ENCODE measurements around the gene POTEM.
"Not testable (repeated sequence)": the region's sequence is repeated elsewhere in the genome, so short reads cannot be mapped to it uniquely, and the experiment has no call there.

POTEM gene

GRCh38 chr14:19038060-19038664 is 70.9 kb downstream of the POTEM start:
- DNase-seq (ENCODE audit: low read depth) = not testable (repeated sequence)

GRCh38 chr14:19038785-19039184 is 71.6 kb downstream of the POTEM start:
- DNase-seq (ENCODE audit: low read depth) = not testable (repeated sequence)

- DNase-seq (ENCODE audit: low read depth) = not testable (repeated sequence)
These were observed 76.2 kb downstream of the POTEM start for GRCh38 chr14:19043384-19043783.

Measured in non-pigmented ciliary epithelial cell (primary cell).